A549 (cell line): Measurements from ENCODE around the gene ALG2. TPM values are rescaled to one million over a fixed set of nuclear protein-coding genes. Genes with fewer than 3 reads are reported as not detected.

Experiments
- ATAC-seq, 2 experiments: fragments of 200-7000 bp in 1 of 2; fragments of >200 bp in 1 of 2; cut with Nextera tagmentation in 1 of 2; cut with Tn5 transposase in 1 of 2; 3 replicates each; pipeline versions ENCODE4 v1.8.0 to v1.9.1; 2018 to 2020; ENCODE audit warnings: mild to moderate bottlenecking in 1 of 2, moderate library complexity in 1 of 2
- CTCF ChIA-PET: fragments of 300-600 bp; sonication (Branson Sonifier 250); formaldehyde crosslinking; extraction: SDS; loops from one replicate; lab custom pipeline; 2021; ENCODE audit warnings: antibody characterized with exemption, inconsistent platforms; lab: Yijun Ruan, JAX
- POLR2A ChIA-PET: fragments of 350-600 bp; formaldehyde crosslinking; extraction: SDS; loops from one replicate; lab custom pipeline; 2021; ENCODE audit warnings: antibody characterized with exemption, inconsistent platforms; lab: Yijun Ruan, JAX
- DNase-seq, 2 experiments: peaks; one replicate each; pipeline versions ENCODE4 v3.0.0 to v3.0.0-alpha.2; 2011 to 2016; ENCODE audit warnings: low read depth in 1 of 2, low spot score in 1 of 2
- FAIRE-seq: peaks from 2 replicates; lab custom pipeline; 2011; peaks lifted over from hg19 to GRCh38; lab: Jason Lieb, UNC
- H3K27ac ChIP-seq, 2 experiments: fragments of >200 bp; sonication (Bioruptor Twin); formaldehyde crosslinking; 3 replicates each; pipeline ENCODE4 v1.5.1; 2016 to 2017
- H3K4me1 ChIP-seq: fragments of >200 bp; sonication (Bioruptor Twin); formaldehyde crosslinking; 3 replicates; pipeline ENCODE4 v1.6.1; 2016
- H3K4me2 ChIP-seq: fragments of >200 bp; sonication (Bioruptor Twin); formaldehyde crosslinking; 3 replicates; pipeline ENCODE4 v1.6.1; 2016
- H3K4me3 ChIP-seq: fragments of >200 bp; sonication (Bioruptor Twin); formaldehyde crosslinking; 3 replicates; pipeline ENCODE4 v1.5.1; 2016
- H3K9me3 ChIP-seq: fragments of >200 bp; sonication (Bioruptor Twin); formaldehyde crosslinking; 3 replicates; pipeline ENCODE4 v1.6.1; 2016
- BCL3 ChIP-seq: fragments of >200 bp; sonication (Bioruptor Twin); formaldehyde crosslinking; IDR thresholded peaks from 3 replicates; pipeline ENCODE4 v1.6.1; 2016
- BHLHE40 ChIP-seq: IDR thresholded peaks from 2 replicates; pipeline ENCODE4 v1.6.1; 2012; ENCODE audit warnings: low read depth, low read length, inconsistent platforms
- CBX8 ChIP-seq: fragments of 200-600 bp; sonication (generic); IDR thresholded peaks from 2 replicates; pipeline ENCODE4 v1.6.1; 2016
- CEBPB ChIP-seq, 2 experiments: fragments of >200 bp in 1 of 2; sonication (Bioruptor Twin) in 1 of 2; formaldehyde crosslinking in 1 of 2; IDR thresholded peaks; 2 replicates each; pipeline ENCODE4 v1.6.1; 2012 to 2016
- CTCF ChIP-seq: fragments of >200 bp; sonication (Bioruptor Twin); formaldehyde crosslinking; IDR thresholded peaks from 3 replicates; pipeline ENCODE4 v1.5.1; 2016
- E2F6 ChIP-seq: IDR thresholded peaks from 2 replicates; pipeline ENCODE4 v1.6.1; 2012; ENCODE audit warnings: low read depth, borderline replicate concordance
- ESRRA ChIP-seq: fragments of 150-350 bp; IDR thresholded peaks from 2 replicates; pipeline ENCODE4 v1.6.1; 2014; ENCODE audit warnings: mild to moderate bottlenecking, low read length, borderline replicate concordance
- FOSB ChIP-seq: fragments of 250-450 bp; sonication (Bioruptor Pico); IDR thresholded peaks from 2 replicates; pipeline ENCODE4 v1.5.0; 2020; ENCODE audit warnings: mild to moderate bottlenecking, moderate library complexity
- FOXS1 ChIP-seq: fragments of 250-450 bp; sonication (Bioruptor Pico); IDR thresholded peaks from 2 replicates; pipeline ENCODE4 v1.5.0; 2020; ENCODE audit warnings: mild to moderate bottlenecking, moderate library complexity
- HDAC2 ChIP-seq: fragments of 200-600 bp; sonication (generic); IDR thresholded peaks from 2 replicates; pipeline ENCODE4 v1.6.1; 2016
- HOXB13 ChIP-seq: fragments of 250-450 bp; sonication (Bioruptor Pico); IDR thresholded peaks from 2 replicates; pipeline ENCODE4 v1.5.0; 2020; ENCODE audit warnings: low read depth, mild to moderate bottlenecking, moderate library complexity
- JUN ChIP-seq, 2 experiments: fragments of >200 bp; sonication (Bioruptor Twin); formaldehyde crosslinking; IDR thresholded peaks; 2 replicates in 1 of 2; 3 replicates in 1 of 2; pipeline ENCODE4 v1.6.1; 2016 to 2017
- MYC ChIP-seq: IDR thresholded peaks from 2 replicates; pipeline ENCODE4 v1.6.1; 2012; ENCODE audit warnings: mild to moderate bottlenecking, inconsistent platforms, low read length, improper control_type of control experiment, borderline replicate concordance
- PBX3 ChIP-seq: IDR thresholded peaks from 2 replicates; pipeline ENCODE4 v1.6.1; 2012
- PHF8 ChIP-seq: fragments of 200-600 bp; sonication (generic); IDR thresholded peaks from 2 replicates; pipeline ENCODE4 v1.6.1; 2016; ENCODE audit warnings: low read depth, mild to moderate bottlenecking, antibody characterized with exemption, moderate library complexity, borderline replicate concordance
- POLR2A ChIP-seq: IDR thresholded peaks from 2 replicates; pipeline ENCODE4 v1.6.1; 2012; ENCODE audit warnings: mild to moderate bottlenecking, low read length
- POLR2AphosphoS2 ChIP-seq: conservative IDR thresholded peaks from 2 replicates; pipeline ENCODE4 v1.6.1; 2012; ENCODE audit warnings: low read length, improper control_type of control experiment, inconsistent platforms
- RCOR1 ChIP-seq: fragments of 150-350 bp; IDR thresholded peaks from 2 replicates; pipeline ENCODE4 v1.6.1; 2014; ENCODE audit warnings: antibody characterized with exemption, low read length, low read depth
- SMC3 ChIP-seq: fragments of >200 bp; sonication (Bioruptor Twin); formaldehyde crosslinking; IDR thresholded peaks from 3 replicates; pipeline ENCODE4 v1.6.1; 2018; ENCODE audit warnings: inconsistent platforms
- TP53 ChIP-seq: fragments of 250-450 bp; sonication (Bioruptor Pico); IDR thresholded peaks from 2 replicates; pipeline ENCODE4 v1.5.0; 2021; ENCODE audit warnings: mild to moderate bottlenecking, moderate library complexity
- WGBS: methylation state at CpG from one replicate; pipeline ENCODE4 v1.1.6; 2017; ENCODE audit errors: missing lambda C conversion rate; 5-methylcytosine and 5-hydroxymethylcytosine counted together
- polyA plus RNA-seq, 4 experiments: library from polyadenylated mRNA; depleted of rRNA in 3 of 4; stranded (reverse); fragments of >200 nt; fragmentation: RNase III in 1 of 4; extraction: RNeasy Plus Mini Kit Qiagen cat#74134 plus additional on column Dnase treatment in 1 of 4; gene quantifications; 2 replicates in 3 of 4; 3 replicates in 1 of 4; pipeline ENCODE4 v1.2.3, GENCODE V29; 2011 to 2017
- TF ChIP-seq, protein P1 (sequence below): IDR thresholded peaks from 2 replicates; pipeline ENCODE4 v1.6.1; 2012
- TF ChIP-seq, protein P2 (sequence below): fragments of >200 bp; sonication (Bioruptor Twin); formaldehyde crosslinking; IDR thresholded peaks from 2 replicates; pipeline ENCODE4 v1.6.1; 2016
- TF ChIP-seq, protein P3 (sequence below): fragments of 200-600 bp; sonication (generic); IDR thresholded peaks from 2 replicates; pipeline ENCODE4 v1.6.1; 2016; ENCODE audit warnings: antibody characterized with exemption, mild to moderate bottlenecking, moderate library complexity
- TF ChIP-seq, protein P4 (sequence below): fragments of 450-650 bp; IDR thresholded peaks from 2 replicates; pipeline ENCODE4 v1.6.1; 2014; ENCODE audit warnings: antibody characterized with exemption

The ALG2 gene
- polyA plus RNA-seq, 2 of the 4 experiments (the other 2 are of a cell fraction): 26.6 to 76.3 TPM

DNA sequence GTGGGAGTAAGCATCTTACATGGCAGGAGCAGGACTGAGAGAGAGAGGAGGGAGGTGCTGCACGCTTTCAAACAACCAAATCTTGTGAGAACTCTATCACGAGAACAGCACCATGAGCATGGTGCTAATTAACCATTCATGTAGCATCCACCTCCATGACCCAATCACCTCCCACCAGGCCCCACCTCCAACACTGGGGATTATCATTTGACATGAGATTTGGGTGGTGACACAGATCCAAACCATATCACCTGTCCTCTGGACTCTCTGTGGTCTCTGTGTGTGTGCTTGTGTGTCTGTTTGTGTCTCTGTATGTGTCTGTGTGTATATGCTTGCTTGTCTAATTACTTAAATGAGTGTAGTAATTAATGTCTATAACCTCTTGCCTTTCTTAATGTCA, 31.4 kb upstream of the ALG2 start:
- 96% methylated on average over 2 of the region's 2 CpGs for WGBS
- ChIA-PET CTCF (interaction anchor here (2.5 kb wide), 1 partner anchor 68 kb away, joined by 5 read pairs; no protein-coding TSS in a partner anchor), POLR2A (no interaction called here)
- Histone ChIP-seq H3K9me3 (no peaks in the 10 kb centered on the region), H3K27ac (no peak overlapping the region), H3K4me1 (no peaks in the 10 kb centered on the region), H3K4me2 (no peak overlapping the region), H3K4me3 (no peak overlapping the region)
- TF ChIP-seq HDAC2 (no peak), FOSB (no peak), RCOR1 (no peak), CBX8 (no peak), ESRRA (no peak)
- TF ChIP-seq, protein P1, sequence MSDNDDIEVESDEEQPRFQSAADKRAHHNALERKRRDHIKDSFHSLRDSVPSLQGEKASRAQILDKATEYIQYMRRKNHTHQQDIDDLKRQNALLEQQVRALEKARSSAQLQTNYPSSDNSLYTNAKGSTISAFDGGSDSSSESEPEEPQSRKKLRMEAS: no peak
- FAIRE-seq (no peak), ATAC-seq (no peak), DNase-seq (no peak)

GRCh38 chr9:99251157-99251556, 29.4 kb upstream of the ALG2 start:
- no peak for ATAC-seq
- no peak overlapping the region for H3K27ac ChIP-seq
- H3K4me1 ChIP-seq: no peaks in the 10 kb centered on the region
- WGBS: 40% methylated on average over 4 of the region's 4 CpGs
- H3K9me3 ChIP-seq: no peaks in the 10 kb centered on the region
- no peak for DNase-seq
- TF ChIP-seq POLR2A: no peak
- TF ChIP-seq, protein P2, sequence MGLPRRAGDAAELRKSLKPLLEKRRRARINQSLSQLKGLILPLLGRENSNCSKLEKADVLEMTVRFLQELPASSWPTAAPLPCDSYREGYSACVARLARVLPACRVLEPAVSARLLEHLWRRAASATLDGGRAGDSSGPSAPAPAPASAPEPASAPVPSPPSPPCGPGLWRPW: no peak
- TF ChIP-seq CBX8: no peak
- no peak for TF ChIP-seq CEBPB (IDR thresholded peaks at IDR 0.05)
- no peak for TF ChIP-seq MYC
- no peak for TF ChIP-seq TP53 (CRISPR knock-in tag)
- no peak for TF ChIP-seq E2F6
- no peak for TF ChIP-seq PBX3
- no peak for TF ChIP-seq BHLHE40
- no peak for TF ChIP-seq POLR2AphosphoS2
- no peak for TF ChIP-seq PHF8
- no peak for TF ChIP-seq HOXB13 (CRISPR knock-in tag)
- TF ChIP-seq SMC3: no peak
- TF ChIP-seq JUN (IDR thresholded peaks at IDR 0.05): no peak
- TF ChIP-seq, protein P3, sequence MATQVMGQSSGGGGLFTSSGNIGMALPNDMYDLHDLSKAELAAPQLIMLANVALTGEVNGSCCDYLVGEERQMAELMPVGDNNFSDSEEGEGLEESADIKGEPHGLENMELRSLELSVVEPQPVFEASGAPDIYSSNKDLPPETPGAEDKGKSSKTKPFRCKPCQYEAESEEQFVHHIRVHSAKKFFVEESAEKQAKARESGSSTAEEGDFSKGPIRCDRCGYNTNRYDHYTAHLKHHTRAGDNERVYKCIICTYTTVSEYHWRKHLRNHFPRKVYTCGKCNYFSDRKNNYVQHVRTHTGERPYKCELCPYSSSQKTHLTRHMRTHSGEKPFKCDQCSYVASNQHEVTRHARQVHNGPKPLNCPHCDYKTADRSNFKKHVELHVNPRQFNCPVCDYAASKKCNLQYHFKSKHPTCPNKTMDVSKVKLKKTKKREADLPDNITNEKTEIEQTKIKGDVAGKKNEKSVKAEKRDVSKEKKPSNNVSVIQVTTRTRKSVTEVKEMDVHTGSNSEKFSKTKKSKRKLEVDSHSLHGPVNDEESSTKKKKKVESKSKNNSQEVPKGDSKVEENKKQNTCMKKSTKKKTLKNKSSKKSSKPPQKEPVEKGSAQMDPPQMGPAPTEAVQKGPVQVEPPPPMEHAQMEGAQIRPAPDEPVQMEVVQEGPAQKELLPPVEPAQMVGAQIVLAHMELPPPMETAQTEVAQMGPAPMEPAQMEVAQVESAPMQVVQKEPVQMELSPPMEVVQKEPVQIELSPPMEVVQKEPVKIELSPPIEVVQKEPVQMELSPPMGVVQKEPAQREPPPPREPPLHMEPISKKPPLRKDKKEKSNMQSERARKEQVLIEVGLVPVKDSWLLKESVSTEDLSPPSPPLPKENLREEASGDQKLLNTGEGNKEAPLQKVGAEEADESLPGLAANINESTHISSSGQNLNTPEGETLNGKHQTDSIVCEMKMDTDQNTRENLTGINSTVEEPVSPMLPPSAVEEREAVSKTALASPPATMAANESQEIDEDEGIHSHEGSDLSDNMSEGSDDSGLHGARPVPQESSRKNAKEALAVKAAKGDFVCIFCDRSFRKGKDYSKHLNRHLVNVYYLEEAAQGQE: no peak
- TF ChIP-seq, protein P4, sequence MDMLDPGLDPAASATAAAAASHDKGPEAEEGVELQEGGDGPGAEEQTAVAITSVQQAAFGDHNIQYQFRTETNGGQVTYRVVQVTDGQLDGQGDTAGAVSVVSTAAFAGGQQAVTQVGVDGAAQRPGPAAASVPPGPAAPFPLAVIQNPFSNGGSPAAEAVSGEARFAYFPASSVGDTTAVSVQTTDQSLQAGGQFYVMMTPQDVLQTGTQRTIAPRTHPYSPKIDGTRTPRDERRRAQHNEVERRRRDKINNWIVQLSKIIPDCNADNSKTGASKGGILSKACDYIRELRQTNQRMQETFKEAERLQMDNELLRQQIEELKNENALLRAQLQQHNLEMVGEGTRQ: no peak
- TF ChIP-seq CTCF: no peak
- no peak for TF ChIP-seq FOXS1
- TF ChIP-seq BCL3: no peak
- H3K4me2 ChIP-seq: no peak overlapping the region
- CTCF ChIA-PET: interaction anchor here (0.8 kb wide), 1 partner anchor 10 kb away, joined by 4 read pairs; no protein-coding TSS in a partner anchor
- H3K4me3 ChIP-seq: no peak overlapping the region
- POLR2A ChIA-PET: no interaction called here
- no peak for FAIRE-seq
